GM12878 (cell line): Measurements from ENCODE around the gene TMEM207. TPM values are rescaled to one million over a fixed set of nuclear protein-coding genes. Genes with fewer than 3 reads are reported as not detected.

Experiments
- ATAC-seq: fragments of 200-7000 bp; cut with Tn5 transposase; 3 replicates; pipeline ENCODE4 v1.9.1; 2020; ENCODE audit warnings: mild to moderate bottlenecking, moderate library complexity
- BruUV-seq: library from RNA; stranded (reverse); fragments of 400-500 nt; replicated peaks from 2 replicates; lab custom pipeline; 2021; lab: Mats Ljungman, UMichigan
- CTCF ChIA-PET: fragments of 300-600 bp; sonication (Branson Sonifier 250); formaldehyde crosslinking; extraction: SDS; loops from one replicate; lab custom pipeline; 2021; ENCODE audit warnings: inconsistent platforms; lab: Yijun Ruan, JAX
- POLR2A ChIA-PET: fragments of 350-600 bp; formaldehyde crosslinking; extraction: SDS; loops from one replicate; lab custom pipeline; 2021; ENCODE audit warnings: inconsistent platforms; lab: Charles Lee
- RAD21 ChIA-PET: fragments of 300-600 bp; sonication (Branson Sonifier 250); formaldehyde crosslinking; loops from one replicate; lab custom pipeline; 2023; ENCODE audit warnings: antibody characterized with exemption; ENCODE audit not compliant: unreplicated experiment; lab: Charles Lee
- SMC1A ChIA-PET: fragments of 300-600 bp; sonication (Branson Sonifier 250); formaldehyde crosslinking; loops from one replicate; lab custom pipeline; 2023; ENCODE audit not compliant: unreplicated experiment, uncharacterized antibody; lab: Charles Lee
- DNase-seq: peaks from one replicate; pipeline ENCODE4 v3.0.0-alpha.2; 2011; ENCODE audit warnings: low read depth, low spot score
- FAIRE-seq: peaks from 3 replicates; lab custom pipeline; 2011; peaks lifted over from hg19 to GRCh38; lab: Jason Lieb, UNC
- H2AFZ ChIP-seq: 2 replicates; pipeline ENCODE4 v1.6.0; 2011; ENCODE audit warnings: low read depth, low read length, control low read depth; ENCODE audit not compliant: control insufficient read depth
- H3K27ac ChIP-seq: 2 replicates; pipeline ENCODE4 v1.5.1; 2011; ENCODE audit warnings: control low read depth; ENCODE audit not compliant: control insufficient read depth, insufficient read depth
- H3K27me3 ChIP-seq, 2 experiments: replicated peaks in 1 of 2; 2 replicates each; pipeline versions ENCODE4 v1.6.0 to v1.6.1; 2011; ENCODE audit warnings: low read length in 1 of 2; ENCODE audit not compliant: control insufficient read depth in 2 of 2, insufficient read depth in 2 of 2
- H3K36me3 ChIP-seq, 2 experiments: 2 replicates each; pipeline ENCODE4 v1.5.1; 2011; ENCODE audit warnings: low read length in 1 of 2; ENCODE audit not compliant: control insufficient read depth in 2 of 2, insufficient read depth in 2 of 2
- H3K4me1 ChIP-seq: 2 replicates; pipeline ENCODE4 v1.6.1; 2011; ENCODE audit warnings: mild to moderate bottlenecking, low read length, moderate library complexity, mixed read lengths; ENCODE audit not compliant: control insufficient read depth, insufficient read depth
- H3K4me2 ChIP-seq: 2 replicates; pipeline ENCODE4 v1.6.0; 2011; ENCODE audit warnings: control low read depth; ENCODE audit not compliant: control insufficient read depth, insufficient read depth
- H3K4me3 ChIP-seq: fragments of 200-600 bp; sonication (generic); 2 replicates; pipeline ENCODE4 v1.5.1; 2016
- H3K79me2 ChIP-seq: 2 replicates; pipeline ENCODE4 v1.6.0; 2011; ENCODE audit warnings: low read length; ENCODE audit not compliant: control insufficient read depth, insufficient read depth
- H3K9ac ChIP-seq: 2 replicates; pipeline ENCODE4 v1.8.0; 2011; ENCODE audit warnings: low read length, control low read depth, mixed read lengths; ENCODE audit not compliant: control insufficient read depth, insufficient read depth
- H3K9me3 ChIP-seq: replicated peaks from 3 replicates; pipeline ENCODE4 v1.5.1; 2011; ENCODE audit warnings: mild to moderate bottlenecking, low read length; ENCODE audit not compliant: control insufficient read depth, insufficient read depth
- H4K20me1 ChIP-seq: 2 replicates; pipeline ENCODE4 v1.6.0; 2011; ENCODE audit not compliant: control insufficient read depth, insufficient read depth
- BCL11A ChIP-seq: IDR thresholded peaks from 2 replicates; pipeline ENCODE4 v1.6.1; 2011; ENCODE audit warnings: low read depth, low read length
- HDAC2 ChIP-seq: fragments of 200-600 bp; sonication (generic); IDR thresholded peaks from 2 replicates; pipeline ENCODE4 v1.6.1; 2017
- HDGF ChIP-seq: fragments of 450-650 bp; IDR thresholded peaks from 2 replicates; pipeline ENCODE4 v1.6.1; 2016; ENCODE audit warnings: antibody characterized with exemption
- JUNB ChIP-seq: IDR thresholded peaks from 2 replicates; pipeline ENCODE4 v1.6.1; 2016; ENCODE audit warnings: antibody characterized with exemption, mild to moderate bottlenecking
- KAT2A ChIP-seq: conservative IDR thresholded peaks from 2 replicates; pipeline ENCODE4 v1.6.1; 2011; ENCODE audit warnings: low read depth, low read length; ENCODE audit not compliant: control insufficient read depth
- NFXL1 ChIP-seq: fragments of 450-650 bp; IDR thresholded peaks from 2 replicates; pipeline ENCODE4 v1.6.1; 2017; ENCODE audit warnings: antibody characterized with exemption, mild to moderate bottlenecking, borderline replicate concordance
- SMARCA5 ChIP-seq: fragments of 450-650 bp; IDR thresholded peaks from 2 replicates; pipeline ENCODE4 v1.6.1; 2017; ENCODE audit warnings: mild to moderate bottlenecking
- SPI1 ChIP-seq: IDR thresholded peaks from 2 replicates; pipeline ENCODE4 v1.6.1; 2011; ENCODE audit warnings: low read depth, mild to moderate bottlenecking, low read length, moderate library complexity, borderline replicate concordance; ENCODE audit not compliant: insufficient read depth
- ZBTB4 ChIP-seq: fragments of 450-650 bp; formaldehyde crosslinking; IDR thresholded peaks from 2 replicates; pipeline ENCODE4 v1.4.0; 2022; ENCODE audit warnings: mild to moderate bottlenecking, moderate library complexity
- WGBS: methylation state at CpG from one replicate; pipeline ENCODE4 v1.1.6; 2016; ENCODE audit warnings: low lambda C conversion rate; ENCODE audit not compliant: insufficient replicate concordance, insufficient coverage; ENCODE audit errors: missing lambda C conversion rate; 5-methylcytosine and 5-hydroxymethylcytosine counted together
- in situ Hi-C: fragments of 300-500 bp; cut with MboI; formaldehyde crosslinking; loops from 9 replicates; pipeline ENCODE4 v1.14.3; 2018; ENCODE audit warnings: mixed read lengths
- intact Hi-C: fragments of 100-400 bp; cut with micrococcal nuclease; formaldehyde crosslinking; loops from one replicate; pipeline ENCODE4 v1.14.2; 2022; ENCODE audit not compliant: unreplicated experiment
- polyA plus RNA-seq, 11 experiments: library from polyadenylated mRNA; depleted of rRNA in 4 of 11; unstranded in 6 of 11; stranded (reverse) in 5 of 11; fragments of >200 nt; fragmentation: Nextera tagmentation in 4 of 11; fragmentation: Illumina TruSeq in 1 of 11; extraction: Ambion mirVana in 4 of 11; extraction: Trizol in 1 of 11; gene quantifications; 1 replicate in 1 of 11; 2 replicates in 10 of 11; pipeline versions ENCODE4 v1.2.1 to v1.2.3, GENCODE V29; 2011 to 2016; ENCODE audit warnings: inconsistent platforms in 2 of 11, missing spikeins in 2 of 11, low read depth in 1 of 11
- total RNA-seq, 4 experiments: library from RNA; depleted of rRNA in 3 of 4; stranded (reverse); fragments of >200 nt in 3 of 4; fragmentation: Illumina TruSeq in 1 of 4; extraction: Trizol in 1 of 4; gene quantifications; 2 replicates each; pipeline versions ENCODE4 v1.2.1 to v1.2.3, GENCODE V29; 2013 to 2021
- TF ChIP-seq, protein P1 (sequence below): fragments of 450-650 bp; IDR thresholded peaks from 2 replicates; pipeline ENCODE4 v1.6.1; 2017; ENCODE audit warnings: mild to moderate bottlenecking, moderate library complexity
- TF ChIP-seq, protein P2 (sequence below): fragments of 150-350 bp; IDR thresholded peaks from 2 replicates; pipeline ENCODE4 v1.6.1; 2016; ENCODE audit warnings: low read depth, low read length

TMEM207 gene
- total and polyA plus RNA-seq, 10 of the 15 experiments (the other 5 are each of a cell fraction or from before 2014, with no cell fraction given), result not detected

DNA sequence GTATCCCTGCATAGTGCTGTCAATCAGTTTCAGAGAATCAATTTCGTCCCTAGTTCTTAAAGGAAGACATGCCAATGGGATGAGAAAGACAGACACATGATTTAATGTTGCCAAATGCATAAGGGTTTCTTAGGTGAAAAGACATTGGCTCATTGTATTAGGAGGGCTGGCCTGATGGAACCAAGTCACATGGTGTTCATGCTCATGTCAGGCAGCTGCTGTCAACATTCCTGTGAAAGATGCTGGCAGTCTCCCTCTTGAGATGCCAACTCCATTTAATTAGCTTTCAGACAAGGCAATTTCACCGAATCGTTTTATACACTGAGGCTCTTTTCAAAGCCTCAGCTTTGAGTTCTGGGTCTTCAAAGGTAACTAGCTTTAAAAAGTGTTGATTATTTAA lies 48.1 kb upstream of the TMEM207 start (continued):
- TF ChIP-seq ZBTB4 (CRISPR knock-in tag) (no peak), SPI1 (no peak), BCL11A (no peak)
- TF ChIP-seq, all 136 proteins: peak for 0

- ChIA-PET RAD21 (no interaction called here), SMC1A (interaction anchor here (1.0 kb wide), 1 partner anchor 10 kb away, joined by 3 read pairs; no protein-coding TSS in a partner anchor)
- no peak for FAIRE-seq
- TF ChIP-seq KAT2A (no peak), SMARCA5 (no peak), HDGF (no peak), NFXL1 (no peak), JUNB (no peak), HDAC2 (no peak)
- TF ChIP-seq, protein P1, sequence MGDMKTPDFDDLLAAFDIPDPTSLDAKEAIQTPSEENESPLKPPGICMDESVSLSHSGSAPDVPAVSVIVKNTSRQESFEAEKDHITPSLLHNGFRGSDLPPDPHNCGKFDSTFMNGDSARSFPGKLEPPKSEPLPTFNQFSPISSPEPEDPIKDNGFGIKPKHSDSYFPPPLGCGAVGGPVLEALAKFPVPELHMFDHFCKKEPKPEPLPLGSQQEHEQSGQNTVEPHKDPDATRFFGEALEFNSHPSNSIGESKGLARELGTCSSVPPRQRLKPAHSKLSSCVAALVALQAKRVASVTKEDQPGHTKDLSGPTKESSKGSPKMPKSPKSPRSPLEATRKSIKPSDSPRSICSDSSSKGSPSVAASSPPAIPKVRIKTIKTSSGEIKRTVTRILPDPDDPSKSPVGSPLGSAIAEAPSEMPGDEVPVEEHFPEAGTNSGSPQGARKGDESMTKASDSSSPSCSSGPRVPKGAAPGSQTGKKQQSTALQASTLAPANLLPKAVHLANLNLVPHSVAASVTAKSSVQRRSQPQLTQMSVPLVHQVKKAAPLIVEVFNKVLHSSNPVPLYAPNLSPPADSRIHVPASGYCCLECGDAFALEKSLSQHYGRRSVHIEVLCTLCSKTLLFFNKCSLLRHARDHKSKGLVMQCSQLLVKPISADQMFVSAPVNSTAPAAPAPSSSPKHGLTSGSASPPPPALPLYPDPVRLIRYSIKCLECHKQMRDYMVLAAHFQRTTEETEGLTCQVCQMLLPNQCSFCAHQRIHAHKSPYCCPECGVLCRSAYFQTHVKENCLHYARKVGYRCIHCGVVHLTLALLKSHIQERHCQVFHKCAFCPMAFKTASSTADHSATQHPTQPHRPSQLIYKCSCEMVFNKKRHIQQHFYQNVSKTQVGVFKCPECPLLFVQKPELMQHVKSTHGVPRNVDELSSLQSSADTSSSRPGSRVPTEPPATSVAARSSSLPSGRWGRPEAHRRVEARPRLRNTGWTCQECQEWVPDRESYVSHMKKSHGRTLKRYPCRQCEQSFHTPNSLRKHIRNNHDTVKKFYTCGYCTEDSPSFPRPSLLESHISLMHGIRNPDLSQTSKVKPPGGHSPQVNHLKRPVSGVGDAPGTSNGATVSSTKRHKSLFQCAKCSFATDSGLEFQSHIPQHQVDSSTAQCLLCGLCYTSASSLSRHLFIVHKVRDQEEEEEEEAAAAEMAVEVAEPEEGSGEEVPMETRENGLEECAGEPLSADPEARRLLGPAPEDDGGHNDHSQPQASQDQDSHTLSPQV, result no peak
- TF ChIP-seq, protein P2, sequence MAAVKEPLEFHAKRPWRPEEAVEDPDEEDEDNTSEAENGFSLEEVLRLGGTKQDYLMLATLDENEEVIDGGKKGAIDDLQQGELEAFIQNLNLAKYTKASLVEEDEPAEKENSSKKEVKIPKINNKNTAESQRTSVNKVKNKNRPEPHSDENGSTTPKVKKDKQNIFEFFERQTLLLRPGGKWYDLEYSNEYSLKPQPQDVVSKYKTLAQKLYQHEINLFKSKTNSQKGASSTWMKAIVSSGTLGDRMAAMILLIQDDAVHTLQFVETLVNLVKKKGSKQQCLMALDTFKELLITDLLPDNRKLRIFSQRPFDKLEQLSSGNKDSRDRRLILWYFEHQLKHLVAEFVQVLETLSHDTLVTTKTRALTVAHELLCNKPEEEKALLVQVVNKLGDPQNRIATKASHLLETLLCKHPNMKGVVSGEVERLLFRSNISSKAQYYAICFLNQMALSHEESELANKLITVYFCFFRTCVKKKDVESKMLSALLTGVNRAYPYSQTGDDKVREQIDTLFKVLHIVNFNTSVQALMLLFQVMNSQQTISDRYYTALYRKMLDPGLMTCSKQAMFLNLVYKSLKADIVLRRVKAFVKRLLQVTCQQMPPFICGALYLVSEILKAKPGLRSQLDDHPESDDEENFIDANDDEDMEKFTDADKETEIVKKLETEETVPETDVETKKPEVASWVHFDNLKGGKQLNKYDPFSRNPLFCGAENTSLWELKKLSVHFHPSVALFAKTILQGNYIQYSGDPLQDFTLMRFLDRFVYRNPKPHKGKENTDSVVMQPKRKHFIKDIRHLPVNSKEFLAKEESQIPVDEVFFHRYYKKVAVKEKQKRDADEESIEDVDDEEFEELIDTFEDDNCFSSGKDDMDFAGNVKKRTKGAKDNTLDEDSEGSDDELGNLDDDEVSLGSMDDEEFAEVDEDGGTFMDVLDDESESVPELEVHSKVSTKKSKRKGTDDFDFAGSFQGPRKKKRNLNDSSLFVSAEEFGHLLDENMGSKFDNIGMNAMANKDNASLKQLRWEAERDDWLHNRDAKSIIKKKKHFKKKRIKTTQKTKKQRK, result no peak
These were observed 47.2 kb upstream of the TMEM207 start for GRCh38 chr3:190496859-190497258.

More at GRCh38 chr3:190496859-190497258, 47.2 kb upstream of the TMEM207 start:
- POLR2A ChIA-PET, result no interaction called here
- no peak for ATAC-seq
- Histone ChIP-seq H3K9ac (no peak overlapping the region), H3K4me1 (no peaks in the 10 kb centered on the region; the same call in 1 of the 2 replicates), H3K9me3 (no peaks in the 10 kb centered on the region), H3K27me3 (no peaks in the 10 kb centered on the region), H3K4me3 (no peak overlapping the region), H4K20me1 (no peaks in the 10 kb centered on the region), H3K27ac (no peak overlapping the region), H3K79me2 (no peaks in the 10 kb centered on the region), H3K4me2 (no peak overlapping the region), H2AFZ (no peak overlapping the region), H3K36me3 (no peaks in the 10 kb centered on the region)
- in situ Hi-C loops, result no loop called here
- intact Hi-C loops, result no loop called here
- CTCF ChIA-PET, result interaction anchor here (0.6 to 0.7 kb wide), 2 partner anchors 10 to 424 kb away, joined by 3 read pairs; no protein-coding TSS in a partner anchor
- no TSS peak for BruUV-seq
- no peak for DNase-seq
- 0% methylated on average over 1 of the region's 1 CpG for WGBS
